Chondrocyte (in vitro differentiated cells): ENCODE measurements around the gene CTNNA2. TPM values are rescaled to one million over a fixed set of nuclear protein-coding genes. Genes with fewer than 3 reads are reported as not detected.

Experiments
- DNase-seq: peaks from one replicate; pipeline ENCODE4 v3.0.0; 2021; ENCODE audit warnings: mixed read lengths, low spot score
- H3K27ac Mint-ChIP-seq: one replicate; pipeline ENCODE4 v1.8.0; 2021; ENCODE audit warnings: mild to moderate bottlenecking, moderate library complexity, mixed read lengths; ENCODE audit not compliant: unreplicated experiment
- H3K27me3 Mint-ChIP-seq: 2 replicates; pipeline ENCODE4 v1.8.0; 2021; ENCODE audit warnings: low read depth, mixed read lengths
- H3K36me3 Mint-ChIP-seq: 2 replicates; pipeline ENCODE4 v1.8.0; 2021; ENCODE audit warnings: low read depth, mixed read lengths
- H3K4me1 Mint-ChIP-seq: 2 replicates; pipeline ENCODE4 v1.8.0; 2021; ENCODE audit warnings: low read depth, mild to moderate bottlenecking, mixed read lengths
- H3K4me3 Mint-ChIP-seq: one replicate; pipeline ENCODE4 v1.8.0; 2021; ENCODE audit warnings: mild to moderate bottlenecking, moderate library complexity, mixed read lengths; ENCODE audit not compliant: unreplicated experiment
- H3K9me3 Mint-ChIP-seq: 2 replicates; pipeline ENCODE4 v1.8.0; 2021; ENCODE audit warnings: low read depth, mixed read lengths
- CTCF ChIP-seq: fragments of 200-600 bp; sonication (generic); IDR thresholded peaks from 2 replicates; pipeline ENCODE4 v1.5.0; 2021; ENCODE audit warnings: antibody characterized with exemption, mild to moderate bottlenecking, moderate library complexity
- total RNA-seq: library from RNA; stranded (reverse); gene quantifications from 3 replicates; pipeline ENCODE4 v1.2.1, GENCODE V29; 2021

CTNNA2 gene
- total RNA-seq, 1 donor from 2014 or later, result not detected

GRCh38 chr2:79793006-79793405 lies 280.2 kb downstream of the CTNNA2 start:
- Mint-ChIP-seq H3K4me1 (no peaks in the 10 kb centered on the region), H3K4me3 (no peak overlapping the region), H3K27me3 (peaks cover 7% of the 10 kb centered on the region), H3K27ac (no peak overlapping the region), H3K9me3 (no peaks in the 10 kb centered on the region), H3K36me3 (no peaks in the 10 kb centered on the region)
- DNase-seq, result no peak
- no peak for TF ChIP-seq CTCF

- DNase-seq, result no peak
Measured at GRCh38 chr2:79796641-79797040, 283.8 kb downstream of the CTNNA2 start.

DNA sequence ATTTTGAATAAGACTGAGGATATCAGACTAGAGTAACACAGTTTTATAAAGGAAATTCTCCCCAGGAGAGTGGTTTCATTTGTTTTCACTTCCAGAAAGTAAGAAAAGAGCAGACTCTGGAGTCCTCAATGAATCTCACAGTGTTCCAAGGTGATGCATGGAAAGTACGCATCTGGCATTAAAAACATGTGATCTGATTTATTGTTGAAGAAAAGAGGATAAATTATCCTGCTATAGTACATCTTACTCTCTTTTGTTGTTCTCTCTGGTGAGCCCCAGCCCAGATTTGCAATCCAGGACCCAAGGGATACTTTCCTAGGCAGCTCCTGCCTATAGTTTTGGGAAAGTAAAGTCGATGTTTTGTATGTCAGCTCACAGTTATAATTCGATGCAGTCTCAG lies 285.9 kb downstream of the CTNNA2 start:
- H3K9me3 Mint-ChIP-seq, result no peaks in the 10 kb centered on the region
- DNase-seq, result no peak
- no peak overlapping the region for H3K4me3 Mint-ChIP-seq
- H3K27me3 Mint-ChIP-seq, result peaks cover 19% of the 10 kb centered on the region
- H3K27ac Mint-ChIP-seq, result no peak overlapping the region
- no peaks in the 10 kb centered on the region for H3K4me1 Mint-ChIP-seq
- H3K36me3 Mint-ChIP-seq, result no peaks in the 10 kb centered on the region
- TF ChIP-seq CTCF, result no peak

More at GRCh38 chr2:79796641-79797040, 283.8 kb downstream of the CTNNA2 start:
- Mint-ChIP-seq H3K9me3 (no peaks in the 10 kb centered on the region), H3K36me3 (no peaks in the 10 kb centered on the region), H3K4me3 (no peak overlapping the region), H3K27ac (no peak overlapping the region), H3K27me3 (peaks cover 16% of the 10 kb centered on the region), H3K4me1 (no peaks in the 10 kb centered on the region)
- no peak for TF ChIP-seq CTCF

GRCh38 chr2:79799729-79800128 lies 286.9 kb downstream of the CTNNA2 start:
- Mint-ChIP-seq H3K4me3 (no peak overlapping the region), H3K27ac (no peak overlapping the region), H3K36me3 (no peaks in the 10 kb centered on the region), H3K4me1 (no peaks in the 10 kb centered on the region), H3K9me3 (no peaks in the 10 kb centered on the region), H3K27me3 (peaks cover 20% of the 10 kb centered on the region)
- DNase-seq, result no peak
- TF ChIP-seq CTCF, result no peak

GRCh38 chr2:79801082-79801481 lies 288.2 kb downstream of the CTNNA2 start:
- peaks cover 22% of the 10 kb centered on the region for H3K27me3 Mint-ChIP-seq
- TF ChIP-seq CTCF, result no peak
- no peaks in the 10 kb centered on the region for H3K36me3 Mint-ChIP-seq
- no peak overlapping the region for H3K4me3 Mint-ChIP-seq
- H3K27ac Mint-ChIP-seq, result no peak overlapping the region
- DNase-seq, result no peak
- H3K4me1 Mint-ChIP-seq, result no peaks in the 10 kb centered on the region
- H3K9me3 Mint-ChIP-seq, result no peaks in the 10 kb centered on the region
